Kidney (tissue), 14 donors: ENCODE data around the gene ATP6V0D1. TPM values are rescaled to one million over a fixed set of nuclear protein-coding genes. Genes with fewer than 3 reads are reported as not detected.

Experiments used
- DNase-seq, 5 donors: peaks; one replicate each; pipeline ENCODE4 v3.0.0-alpha.2; 2013 to 2020
- FAIRE-seq: peaks from 2 replicates; lab custom pipeline; 2012; peaks lifted over from hg19 to GRCh38; lab: Jason Lieb, UNC
- H3K27ac ChIP-seq, 2 donors: one replicate each; pipeline ENCODE4 v1.7.0; 2013; ENCODE audit warnings: low read depth in 2 of 2, low read length in 2 of 2, inconsistent platforms in 1 of 2
- H3K27me3 ChIP-seq: one replicate; pipeline ENCODE4 v1.7.1; 2013; ENCODE audit warnings: low read length, inconsistent platforms; ENCODE audit not compliant: control insufficient read depth, insufficient read depth
- H3K36me3 ChIP-seq, 3 donors: one replicate each; pipeline versions ENCODE4 v1.7.0 to v1.7.1; 2013; ENCODE audit warnings: low read length in 3 of 3, control low read depth in 1 of 3, inconsistent platforms in 1 of 3; ENCODE audit not compliant: insufficient read depth in 3 of 3, control insufficient read depth in 2 of 3
- H3K4me1 ChIP-seq, 3 donors: one replicate each; pipeline versions ENCODE4 v1.7.0 to v1.7.1; 2013; ENCODE audit warnings: low read length in 3 of 3, inconsistent platforms in 1 of 3, low read depth in 1 of 3; ENCODE audit not compliant: control insufficient read depth in 2 of 3, insufficient read depth in 2 of 3
- H3K4me3 ChIP-seq, 3 donors: one replicate each; pipeline versions ENCODE4 v1.7.0 to v1.8.1; 2013; ENCODE audit warnings: low read length in 3 of 3, control low read depth in 1 of 3, inconsistent platforms in 1 of 3
- H3K9ac ChIP-seq, 3 donors: one replicate each; pipeline versions ENCODE4 v1.7.0 to v1.7.1; 2013; ENCODE audit warnings: low read length in 3 of 3, control low read depth in 1 of 3, inconsistent platforms in 1 of 3
- H3K9me3 ChIP-seq, 3 donors: one replicate each; pipeline versions ENCODE4 v1.7.0 to v1.7.1; 2013; ENCODE audit warnings: low read length in 3 of 3, control low read depth in 1 of 3, inconsistent platforms in 1 of 3; ENCODE audit not compliant: control insufficient read depth in 2 of 3, insufficient read depth in 1 of 3
- intact Hi-C: fragments of 100-400 bp; cut with DNase I; formaldehyde crosslinking; loops from one replicate; pipeline ENCODE4 v1.11.1; 2022
- polyA plus RNA-seq: library from polyadenylated mRNA; stranded (reverse); fragments of 350-450 nt; fragmentation: Illumina TruSeq; extraction: RNeasy Lipid Tissue Mini Kit (QIAGEN cat#74804); gene quantifications from one replicate; pipeline ENCODE4 v1.2.3, GENCODE V29; 2014; ENCODE audit warnings: low read depth, low replicate concordance; ENCODE audit not compliant: insufficient read depth
- total RNA-seq: library from RNA; stranded (reverse); fragmentation: NEBNext Ultra II Directional; extraction: Animal tissue kit (Norgen Biotek cat#: 25700); gene quantifications from one replicate; pipeline ENCODE4 v1.2.1, GENCODE V29; 2021
- TF ChIP-seq, protein P1 (sequence below): IDR thresholded peaks from 3 replicates; pipeline ENCODE4 v1.5.1; 2012; ENCODE audit warnings: mild to moderate bottlenecking, moderate library complexity, borderline replicate concordance; ENCODE audit not compliant: insufficient read depth; ENCODE audit errors: extremely low read depth
- donor health status: control.
- donor health status: control.
- donor health status: control.
- donor health status: control.
- donor health status: control.
- donor health status: DM: yes; HTN: yes; CAD: no.
- donor health status: Normal renal cell carcinoma (clear cell type).

The ATP6V0D1 gene
- total and polyA plus RNA-seq, 2 donors from 2014 or later, result 100 to 208 TPM

DNA sequence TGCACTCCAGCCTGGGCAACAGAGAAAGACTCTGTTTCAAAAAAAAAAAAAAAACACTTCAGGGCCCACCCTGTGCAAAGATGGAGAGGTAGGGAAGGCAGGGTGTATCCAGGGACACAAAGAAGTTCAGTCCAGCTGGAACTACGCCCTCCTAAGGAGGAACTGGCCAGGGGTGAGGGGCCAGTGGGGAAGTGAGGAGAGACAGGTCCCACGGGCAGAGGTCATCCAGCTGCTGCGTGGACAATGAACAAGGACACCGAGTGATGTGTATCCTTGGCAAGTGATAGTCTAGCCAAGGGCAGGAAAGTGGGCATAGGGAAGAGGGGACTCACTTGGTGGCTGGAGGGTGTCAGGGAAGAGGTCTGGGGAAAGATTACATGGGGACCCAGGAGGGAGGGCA is 38.3 kb upstream of the ATP6V0D1 start:
- FAIRE-seq (no peak), DNase-seq (no peak)
- no peaks in the 10 kb centered on the region for H3K36me3 ChIP-seq
- H3K9me3 ChIP-seq, result no peaks in the 10 kb centered on the region
- peak overlapping the region; percentile 6 to 39 (median 31) for H3K4me3 ChIP-seq
- TF ChIP-seq, protein P1, sequence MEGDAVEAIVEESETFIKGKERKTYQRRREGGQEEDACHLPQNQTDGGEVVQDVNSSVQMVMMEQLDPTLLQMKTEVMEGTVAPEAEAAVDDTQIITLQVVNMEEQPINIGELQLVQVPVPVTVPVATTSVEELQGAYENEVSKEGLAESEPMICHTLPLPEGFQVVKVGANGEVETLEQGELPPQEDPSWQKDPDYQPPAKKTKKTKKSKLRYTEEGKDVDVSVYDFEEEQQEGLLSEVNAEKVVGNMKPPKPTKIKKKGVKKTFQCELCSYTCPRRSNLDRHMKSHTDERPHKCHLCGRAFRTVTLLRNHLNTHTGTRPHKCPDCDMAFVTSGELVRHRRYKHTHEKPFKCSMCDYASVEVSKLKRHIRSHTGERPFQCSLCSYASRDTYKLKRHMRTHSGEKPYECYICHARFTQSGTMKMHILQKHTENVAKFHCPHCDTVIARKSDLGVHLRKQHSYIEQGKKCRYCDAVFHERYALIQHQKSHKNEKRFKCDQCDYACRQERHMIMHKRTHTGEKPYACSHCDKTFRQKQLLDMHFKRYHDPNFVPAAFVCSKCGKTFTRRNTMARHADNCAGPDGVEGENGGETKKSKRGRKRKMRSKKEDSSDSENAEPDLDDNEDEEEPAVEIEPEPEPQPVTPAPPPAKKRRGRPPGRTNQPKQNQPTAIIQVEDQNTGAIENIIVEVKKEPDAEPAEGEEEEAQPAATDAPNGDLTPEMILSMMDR, result no peak
- intact Hi-C loops, result no loop called here
- H3K4me1 ChIP-seq, result peaks cover 0 to 9% (median 8%) of the 10 kb centered on the region in 3 donors
- H3K27ac ChIP-seq, result peak overlapping the region in 1 of 2 donors; percentile 69
- no peak overlapping the region for H3K9ac ChIP-seq
- H3K27me3 ChIP-seq, result no peaks in the 10 kb centered on the region

DNA sequence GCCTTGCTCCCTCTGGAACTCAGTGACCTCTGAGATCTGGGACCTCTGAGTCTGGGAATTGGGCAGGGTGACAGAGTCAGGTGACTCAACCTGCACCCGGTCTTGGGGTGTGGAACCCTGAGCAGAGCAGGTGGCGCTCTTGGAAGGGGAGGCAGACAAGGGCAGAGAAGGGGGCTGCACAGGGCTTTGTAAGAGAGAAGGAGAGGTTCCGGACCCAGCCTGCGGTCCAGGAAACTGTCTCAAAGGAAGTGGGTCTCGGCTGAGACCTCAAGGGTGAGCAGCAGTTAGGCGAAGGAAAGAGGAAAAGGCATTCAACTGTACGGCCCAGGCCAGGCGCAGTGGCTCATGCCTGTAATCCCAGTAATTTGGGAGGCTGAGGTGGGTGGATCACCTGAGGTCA is 37.7 kb upstream of the ATP6V0D1 start:
- no peaks in the 10 kb centered on the region for H3K9me3 ChIP-seq
- FAIRE-seq (no peak), DNase-seq (peak in 1 of 5 donors; percentile 44)
- peak overlapping the region in 1 of 3 donors; percentile 51 for H3K9ac ChIP-seq
- peak overlapping the region in 2 of 3 donors; percentile 24 to 39 for H3K4me3 ChIP-seq
- no peaks in the 10 kb centered on the region for H3K36me3 ChIP-seq
- peaks cover 0 to 9% (median 8%) of the 10 kb centered on the region in 3 donors for H3K4me1 ChIP-seq
- TF ChIP-seq, protein P1, result no peak
- H3K27me3 ChIP-seq, result no peaks in the 10 kb centered on the region
- peak overlapping the region; percentile 11 to 69 for H3K27ac ChIP-seq
- intact Hi-C loops, result no loop called here

DNA sequence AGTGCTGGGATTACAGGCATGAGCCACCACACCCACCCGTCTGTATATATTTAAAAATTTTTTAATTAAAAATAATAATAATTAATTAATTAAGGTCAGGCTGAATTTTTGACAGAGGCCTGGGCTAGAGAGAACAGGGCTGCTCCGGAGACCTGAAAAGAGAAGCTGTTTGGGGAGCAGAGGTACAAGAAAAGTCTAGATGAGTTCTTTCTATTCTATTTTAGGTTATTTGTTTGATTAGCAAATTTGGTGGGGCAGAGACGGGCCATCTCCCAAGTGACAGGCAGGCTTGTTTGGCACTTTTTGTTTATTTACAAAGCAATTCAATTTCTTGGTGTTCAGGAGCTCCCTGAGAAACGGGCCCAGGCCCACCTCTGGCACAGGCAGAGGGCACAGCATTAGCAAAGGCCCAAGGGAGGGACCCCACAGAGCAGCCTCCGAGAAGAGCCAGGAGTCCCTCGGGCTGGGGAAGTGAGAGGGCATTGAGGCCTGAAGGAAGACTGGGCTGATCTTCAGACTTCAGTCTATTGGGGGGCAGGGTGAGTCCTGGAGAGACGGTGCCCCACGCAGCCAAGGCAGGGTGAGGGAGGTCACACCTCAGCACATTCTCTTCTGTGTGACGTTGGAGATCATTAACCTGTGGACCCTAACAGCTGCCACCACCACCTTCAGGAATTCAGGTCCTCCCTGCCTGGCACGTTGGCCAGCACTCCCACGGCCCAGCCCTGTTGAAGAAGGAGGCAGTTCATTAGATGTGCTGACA is 36.9 kb upstream of the ATP6V0D1 start:
- H3K27me3 ChIP-seq, result no peaks in the 10 kb centered on the region
- H3K9ac ChIP-seq, result peak overlapping the region in 1 of 3 donors; percentile 51

More for the DNA sequence above, 36.9 kb upstream of the ATP6V0D1 start:
- TF ChIP-seq, protein P1, result no peak
- FAIRE-seq, result no peak
- intact Hi-C loops, result no loop called here
- H3K36me3 ChIP-seq, result no peaks in the 10 kb centered on the region
- no peaks in the 10 kb centered on the region for H3K9me3 ChIP-seq
- peak overlapping the region; percentile 54 to 69 for H3K27ac ChIP-seq
- H3K4me3 ChIP-seq, result peak overlapping the region in 1 of 3 donors; percentile 39
- peak; percentile 69 to 84 (median 82) for DNase-seq
- H3K4me1 ChIP-seq, result peaks cover 0 to 9% (median 8%) of the 10 kb centered on the region in 3 donors
